Heart left ventricle (tissue), 16 donors: Measurements from ENCODE around the gene LPIN1. TPM values are rescaled to one million over a fixed set of nuclear protein-coding genes. Genes with fewer than 3 reads are reported as not detected.

Experiments used
- ATAC-seq, 4 donors: fragments of 200-7000 bp; cut with Tn5 transposase; one replicate each; pipeline ENCODE4 v1.9.1; 2020 to 2022; ENCODE audit warnings: moderate library complexity in 4 of 4, mild to moderate bottlenecking in 3 of 4, moderate number of reproducible peaks in 1 of 4
- DNase-seq, 5 donors: peaks; one replicate each; pipeline ENCODE4 v3.0.0-alpha.2; 2020
- H3K27ac ChIP-seq, 12 donors: fragments of 200-600 bp; sonication (generic) in 4 of 12; one replicate each; pipeline versions ENCODE4 v1.5.0 to v1.8.0; 2016 to 2022; ENCODE audit warnings: mild to moderate bottlenecking in 2 of 12
- H3K27me3 ChIP-seq, 9 donors: fragments of 200-600 bp; sonication (generic) in 2 of 9; one replicate each; pipeline versions ENCODE4 v1.5.1 to v1.8.0; 2016 to 2022; ENCODE audit warnings: mild to moderate bottlenecking in 3 of 9
- H3K36me3 ChIP-seq, 9 donors: fragments of 200-600 bp; sonication (generic) in 2 of 9; one replicate each; pipeline versions ENCODE4 v1.5.0 to v1.8.0; 2018 to 2022; ENCODE audit warnings: mild to moderate bottlenecking in 2 of 9
- H3K4me1 ChIP-seq, 12 donors: fragments of 200-600 bp; sonication (generic) in 4 of 12; one replicate each; pipeline versions ENCODE4 v1.5.0 to v1.8.0; 2016 to 2022; ENCODE audit warnings: mild to moderate bottlenecking in 3 of 12
- H3K4me3 ChIP-seq, 12 donors: fragments of 200-600 bp; sonication (generic) in 4 of 12; one replicate each; pipeline versions ENCODE4 v1.5.0 to v1.8.0; 2017 to 2022; ENCODE audit warnings: mild to moderate bottlenecking in 9 of 12, moderate library complexity in 4 of 12
- H3K9me3 ChIP-seq, 12 donors: fragments of 200-600 bp; sonication (generic) in 4 of 12; one replicate each; pipeline versions ENCODE4 v1.5.0 to v1.8.0; 2016 to 2022; ENCODE audit warnings: mild to moderate bottlenecking in 1 of 12
- POLR2A ChIP-seq, 2 donors: fragments of 450-650 bp; IDR thresholded peaks; one replicate each; pipeline ENCODE4 v1.6.1; 2017; ENCODE audit warnings: antibody characterized with exemption in 2 of 2, mild to moderate bottlenecking in 2 of 2, moderate library complexity in 2 of 2
- WGBS, 4 donors: extraction: QIAGEN DNeasy Blood & Tissue Kit in 2 of 4; methylation state at CpG; one replicate each; pipeline versions ENCODE4 v1.1.5 to v1.1.7; 2013 to 2018; 5-methylcytosine and 5-hydroxymethylcytosine counted together
- intact Hi-C, 10 donors: fragments of 100-400 bp; cut with DNase I; formaldehyde crosslinking; loops; one replicate each; pipeline versions ENCODE4 v1.11.1 to v1.14.2; 2022
- polyA plus RNA-seq, 2 donors: library from polyadenylated mRNA; stranded (reverse); fragments of 200-250 nt; gene quantifications; one replicate each; pipeline ENCODE4 v1.2.3, GENCODE V29; 2013
- total RNA-seq, 9 donors: library from RNA; depleted of rRNA in 2 of 9; stranded (reverse); fragments of >200 nt in 2 of 9; fragmentation: NEBNext Ultra II Directional in 3 of 9; extraction: Animal tissue kit (Norgen Biotek cat#: 25700) in 3 of 9; gene quantifications; one replicate each; pipeline versions ENCODE4 v1.1.0 to v1.2.4, GENCODE V29; 2016 to 2023
- TF ChIP-seq, protein P1 (sequence below), 12 donors: fragments of 200-600 bp; sonication (generic) in 4 of 12; IDR thresholded peaks; one replicate each; pipeline versions ENCODE4 v1.5.0 to v1.8.0; 2018 to 2022; ENCODE audit warnings: antibody characterized with exemption in 12 of 12, mild to moderate bottlenecking in 5 of 12
- donor health status: ischemic (EF 13 %, LVEDD 7.1; RV severe dilation, severe dysfunction).
- donor health status: healthy with polysubstance abuse.
- donor health status: DM: no; HTN: yes; CAD: no.
- donor health status: DM: no; HTN: no; CAD: no.
- donor health status: ischemic (EF 25% LVEDD 6.9; RV normal size, moderate dysfunction).
- donor health status: ischemic (EF 25% LVEDD 5.7; RV mildly dilated, moderate dysfunction).
- donor health status: healthy.
- donor health status: DM: yes; HTN: yes; CAD: no.
- donor health status: ischemic (EF 35%, LVEDD 5.7; RV mildly dilated, moderate dysfunction).
- donor health status: nonischemic (EF 11% LVEDD 7.7; RV severe dilation, severe dysfunction).
- donor health status: DM: yes; HTN: yes; CAD: no.
- donor health status: PGD.
- donor health status: ischemic (EF 29% LVEDD 5.4; RV normal size, mild dysfunction).
- donor health status: nonischemic (EF 23%, LVEDD 6.1; RV moderate dilation, normal function).

Gene LPIN1
- total and polyA plus RNA-seq, 11 donors: 15.0 to 57.1 (median 43.8) TPM

DNA sequence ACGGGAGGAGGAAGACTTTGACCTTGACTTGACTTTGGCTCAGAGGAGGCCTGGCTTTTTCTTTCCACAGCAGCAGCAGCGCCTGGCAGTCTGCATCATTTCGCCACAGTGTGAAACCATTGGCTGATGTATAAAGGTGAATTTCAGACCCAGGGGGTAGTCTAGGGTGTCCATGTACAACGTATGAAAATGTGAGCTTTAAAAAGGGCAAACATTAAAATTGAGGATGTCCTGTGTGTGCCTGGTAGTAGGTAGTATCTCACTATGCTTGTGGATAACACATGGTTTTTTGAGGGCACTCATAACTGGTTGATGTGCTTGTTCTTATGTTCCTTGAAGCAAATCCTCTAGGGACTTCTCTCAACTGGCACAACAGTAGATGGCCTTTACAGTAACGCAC, 86.1 kb downstream of the LPIN1 start:
- Histone ChIP-seq H3K36me3 (peaks cover 0 to 2% (median 0%) of the 10 kb centered on the region in 9 donors), H3K4me1 (peaks cover 4 to 37% (median 18%) of the 10 kb centered on the region in 12 donors), H3K27ac (no peak overlapping the region), H3K9me3 (peaks cover 0 to 10% (median 3%) of the 10 kb centered on the region in 12 donors), H3K4me3 (no peak overlapping the region), H3K27me3 (no peaks in the 10 kb centered on the region)
- WGBS, 4 donors: 84 to 88% (median 86%) methylated on average over 5 of the region's 5 CpGs
- peak in 1 of 5 donors; percentile 9 for DNase-seq
- no peak for ATAC-seq
- intact Hi-C loops: loop anchor here in 8 of 10 donors (5.0 to 10.0 kb wide), 7 partner anchors 582 to 1175 kb away; partner anchors contain the start of gene TRIB2 (in 3 of the 8)
- no peak for TF ChIP-seq POLR2A (IDR thresholded peaks at IDR 0.05)
- TF ChIP-seq, protein P1, sequence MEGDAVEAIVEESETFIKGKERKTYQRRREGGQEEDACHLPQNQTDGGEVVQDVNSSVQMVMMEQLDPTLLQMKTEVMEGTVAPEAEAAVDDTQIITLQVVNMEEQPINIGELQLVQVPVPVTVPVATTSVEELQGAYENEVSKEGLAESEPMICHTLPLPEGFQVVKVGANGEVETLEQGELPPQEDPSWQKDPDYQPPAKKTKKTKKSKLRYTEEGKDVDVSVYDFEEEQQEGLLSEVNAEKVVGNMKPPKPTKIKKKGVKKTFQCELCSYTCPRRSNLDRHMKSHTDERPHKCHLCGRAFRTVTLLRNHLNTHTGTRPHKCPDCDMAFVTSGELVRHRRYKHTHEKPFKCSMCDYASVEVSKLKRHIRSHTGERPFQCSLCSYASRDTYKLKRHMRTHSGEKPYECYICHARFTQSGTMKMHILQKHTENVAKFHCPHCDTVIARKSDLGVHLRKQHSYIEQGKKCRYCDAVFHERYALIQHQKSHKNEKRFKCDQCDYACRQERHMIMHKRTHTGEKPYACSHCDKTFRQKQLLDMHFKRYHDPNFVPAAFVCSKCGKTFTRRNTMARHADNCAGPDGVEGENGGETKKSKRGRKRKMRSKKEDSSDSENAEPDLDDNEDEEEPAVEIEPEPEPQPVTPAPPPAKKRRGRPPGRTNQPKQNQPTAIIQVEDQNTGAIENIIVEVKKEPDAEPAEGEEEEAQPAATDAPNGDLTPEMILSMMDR (IDR thresholded peaks at IDR 0.05): no peak

DNA sequence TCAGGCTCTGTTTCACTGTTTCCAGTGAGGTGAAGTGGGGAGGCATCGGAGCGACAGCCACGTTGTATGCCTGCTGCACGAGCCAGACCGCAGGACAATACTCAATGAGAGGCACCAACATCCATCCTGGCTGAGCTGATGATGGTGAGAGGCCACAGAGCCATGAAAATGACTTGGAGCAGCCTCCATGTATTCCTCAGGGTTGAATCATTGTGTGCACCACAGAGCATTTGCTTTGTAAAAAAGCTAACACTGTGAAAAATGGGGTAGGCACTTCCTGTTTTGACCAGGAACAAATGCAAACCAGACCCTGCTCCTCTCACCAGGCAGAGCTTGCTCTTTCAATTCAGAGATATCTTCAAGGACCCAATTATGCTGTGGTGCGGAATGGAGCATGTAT, 87.2 kb downstream of the LPIN1 start:
- no peak overlapping the region for H3K4me3 ChIP-seq
- H3K27me3 ChIP-seq: peaks cover 0 to 5% (median 0%) of the 10 kb centered on the region in 9 donors
- H3K9me3 ChIP-seq: peaks cover 0 to 10% (median 3%) of the 10 kb centered on the region in 12 donors
- WGBS, 4 donors: 94 to 98% (median 96%) methylated on average over 6 of the region's 6 CpGs
- TF ChIP-seq, protein P1 (IDR thresholded peaks at IDR 0.05): no peak
- TF ChIP-seq POLR2A (IDR thresholded peaks at IDR 0.05): no peak
- DNase-seq: peak in 1 of 5 donors; percentile 4
- no peak for ATAC-seq
- H3K36me3 ChIP-seq: no peaks in the 10 kb centered on the region
- H3K27ac ChIP-seq: no peak overlapping the region
- peaks cover 4 to 35% (median 18%) of the 10 kb centered on the region in 12 donors for H3K4me1 ChIP-seq
- intact Hi-C loops: loop anchor here in 8 of 10 donors (5.0 to 10.0 kb wide), 7 partner anchors 581 to 1174 kb away; partner anchors contain the start of gene TRIB2 (in 3 of the 8)

DNA sequence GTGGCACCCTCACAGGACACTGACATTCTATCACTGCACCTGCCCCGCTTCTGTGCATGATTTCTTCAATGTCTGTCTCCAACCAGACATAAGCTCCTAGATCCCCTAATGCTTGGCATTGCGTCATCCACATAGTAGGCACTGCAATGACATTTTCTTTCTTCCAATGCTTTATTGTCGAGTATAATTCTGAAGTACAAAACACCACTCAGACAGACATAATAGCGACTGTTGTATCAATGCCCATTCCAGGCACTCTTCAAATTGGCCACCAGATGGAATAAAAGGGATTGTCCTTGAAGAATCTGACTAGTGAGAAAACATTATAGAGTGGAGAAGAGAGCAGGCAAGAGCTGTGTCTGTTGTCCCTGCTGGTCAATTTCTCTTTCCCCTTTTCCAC, 89.0 kb downstream of the LPIN1 start:
- H3K4me3 ChIP-seq: no peak overlapping the region
- no peak for DNase-seq
- H3K27me3 ChIP-seq: peaks cover 0 to 8% (median 0%) of the 10 kb centered on the region in 9 donors
- ATAC-seq: no peak
- H3K36me3 ChIP-seq: no peaks in the 10 kb centered on the region
- TF ChIP-seq POLR2A (IDR thresholded peaks at IDR 0.05): no peak
- TF ChIP-seq, protein P1 (IDR thresholded peaks at IDR 0.05): no peak
- H3K27ac ChIP-seq: no peak overlapping the region
- H3K4me1 ChIP-seq: peaks cover 0 to 19% (median 4%) of the 10 kb centered on the region in 12 donors
- intact Hi-C loops: loop anchor here in 4 of 10 donors (10.0 kb wide), 3 partner anchors 579 to 1099 kb away; partner anchors contain the start of gene TRIB2 (in 1 of the 4)
- 91 to 96% (median 94%) methylated on average over 4 of the region's 4 CpGs for WGBS, 4 donors
- H3K9me3 ChIP-seq: peaks cover 0 to 10% (median 3%) of the 10 kb centered on the region in 12 donors

DNA sequence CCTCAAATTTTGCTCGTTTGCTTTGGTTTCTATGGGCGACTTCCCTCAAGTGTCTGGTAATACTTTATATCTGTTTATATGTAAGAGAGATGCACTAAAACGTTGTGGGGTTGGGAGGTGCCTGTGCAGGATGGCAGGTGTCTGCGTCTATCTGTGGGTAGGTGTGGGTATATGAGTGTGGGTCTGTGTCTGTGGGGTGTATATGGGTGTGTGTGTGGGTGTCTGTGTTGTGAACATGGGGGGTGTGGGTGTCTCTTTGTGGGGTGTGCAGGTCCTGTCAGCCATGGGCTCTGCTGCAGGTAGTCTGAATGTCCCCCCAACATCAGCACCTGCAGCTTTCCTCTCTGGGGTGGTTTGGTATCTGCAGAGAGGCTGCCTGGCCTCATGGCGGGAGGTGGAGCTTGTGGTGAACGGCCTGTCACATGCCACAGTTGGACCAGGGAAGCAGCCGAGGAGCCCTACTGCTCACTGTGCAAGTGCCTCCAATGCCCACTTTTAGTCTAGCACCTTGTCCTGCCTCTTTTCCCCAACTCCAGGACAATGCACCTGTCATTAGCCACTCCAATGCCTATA, 90.3 kb downstream of the LPIN1 start:
- peaks cover 0 to 10% (median 3%) of the 10 kb centered on the region in 12 donors for H3K9me3 ChIP-seq
- peaks cover 0 to 5% (median 0%) of the 10 kb centered on the region in 12 donors for H3K4me1 ChIP-seq
- intact Hi-C loops: loop anchor here in 4 of 10 donors (10.0 kb wide), 3 partner anchors 578 to 1098 kb away; partner anchors contain the start of gene TRIB2 (in 1 of the 4)
- no peak overlapping the region for H3K27ac ChIP-seq
- no peaks in the 10 kb centered on the region for H3K36me3 ChIP-seq
- no peak overlapping the region for H3K4me3 ChIP-seq
- ATAC-seq (no peak), DNase-seq (no peak)
- H3K27me3 ChIP-seq: peaks cover 0 to 8% (median 0%) of the 10 kb centered on the region in 9 donors
- TF ChIP-seq, protein P1 (IDR thresholded peaks at IDR 0.05): no peak
- TF ChIP-seq POLR2A (IDR thresholded peaks at IDR 0.05): no peak
- WGBS, 4 donors: 87 to 93% (median 92%) methylated on average over 7 of the region's 7 CpGs
